Measurements from ENCODE around the gene ATF6.
"Not testable (repeated sequence)": the region's sequence is repeated elsewhere in the genome, so short reads cannot be mapped to it uniquely, and the experiment has no call there.

ATF6 gene

DNA sequence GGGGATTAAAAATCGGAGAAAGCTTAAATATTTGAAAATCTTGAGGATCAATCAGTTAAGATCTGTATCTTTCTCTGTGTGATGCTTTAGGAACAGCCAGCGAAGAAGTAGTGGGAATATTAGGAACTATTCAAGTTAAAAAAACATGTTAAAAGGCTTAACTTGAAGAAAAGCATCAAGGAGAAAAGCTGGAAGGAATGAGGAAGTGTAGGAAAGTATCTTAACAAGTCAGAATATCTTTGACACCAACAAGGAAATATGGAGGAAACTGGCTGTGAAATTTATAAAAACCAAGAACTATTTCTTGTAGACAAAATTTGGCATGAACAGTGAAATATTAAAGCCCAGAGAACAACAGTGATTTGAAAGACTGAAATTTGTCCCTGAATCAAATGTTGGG, 60.4 kb downstream of the ATF6 start:
- DNase-seq (ENCODE audit: extremely low read depth in 1 of 2, low read depth in 1 of 2) = no peak

DNA sequence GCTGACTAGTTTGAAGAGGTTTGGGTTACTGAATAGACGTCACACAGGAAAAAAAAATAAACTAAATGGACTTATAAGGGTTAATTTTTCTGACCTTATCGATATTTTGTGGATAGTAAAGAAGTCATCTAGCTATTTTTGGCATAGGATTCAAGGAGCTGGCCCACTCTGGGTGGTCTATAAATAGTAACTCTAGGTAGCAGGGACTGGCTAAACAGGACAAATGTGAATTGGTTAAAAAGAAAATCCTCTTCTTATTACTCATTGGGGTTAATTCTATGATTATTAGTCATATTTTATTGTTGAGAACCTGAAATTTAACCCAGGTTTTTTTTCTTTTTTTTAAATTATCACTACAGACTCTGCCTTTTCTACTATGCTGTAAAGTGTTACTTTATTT, 61.7 kb downstream of the ATF6 start:
- DNase-seq (ENCODE audit: extremely low read depth in 1 of 2, low read depth in 1 of 2) = no peak

DNA sequence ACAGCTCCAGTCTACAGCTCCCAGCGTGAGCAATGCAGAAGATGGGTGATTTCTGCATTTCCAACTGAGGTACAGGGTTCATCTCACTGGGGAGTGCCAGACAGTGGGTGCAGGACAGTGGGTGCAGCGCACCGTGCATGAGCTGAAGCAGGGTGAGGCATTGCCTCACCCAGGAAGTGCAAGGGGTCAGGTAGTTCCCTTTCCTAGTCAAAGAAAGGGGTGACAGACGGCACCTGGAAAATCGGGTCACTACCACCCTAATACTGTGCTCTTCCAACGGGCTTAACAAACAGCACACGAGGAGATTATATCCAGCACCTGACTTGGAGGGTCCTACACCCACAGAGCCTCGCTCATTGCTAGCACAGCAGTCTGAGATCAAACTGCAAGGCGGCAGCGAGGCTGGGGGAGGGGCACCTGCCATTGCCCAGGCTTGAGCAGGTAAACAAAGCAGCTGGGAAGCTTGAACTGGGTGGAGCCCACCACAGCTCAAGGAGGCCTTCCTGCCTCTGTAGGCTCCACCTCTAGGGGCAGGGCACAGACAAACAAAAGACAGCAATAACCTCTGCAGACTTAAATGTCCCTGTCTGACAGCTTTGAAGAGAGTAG, 66.3 kb downstream of the ATF6 start:
- DNase-seq (ENCODE audit: extremely low read depth in 1 of 2, low read depth in 1 of 2) = not testable (repeated sequence)

DNA sequence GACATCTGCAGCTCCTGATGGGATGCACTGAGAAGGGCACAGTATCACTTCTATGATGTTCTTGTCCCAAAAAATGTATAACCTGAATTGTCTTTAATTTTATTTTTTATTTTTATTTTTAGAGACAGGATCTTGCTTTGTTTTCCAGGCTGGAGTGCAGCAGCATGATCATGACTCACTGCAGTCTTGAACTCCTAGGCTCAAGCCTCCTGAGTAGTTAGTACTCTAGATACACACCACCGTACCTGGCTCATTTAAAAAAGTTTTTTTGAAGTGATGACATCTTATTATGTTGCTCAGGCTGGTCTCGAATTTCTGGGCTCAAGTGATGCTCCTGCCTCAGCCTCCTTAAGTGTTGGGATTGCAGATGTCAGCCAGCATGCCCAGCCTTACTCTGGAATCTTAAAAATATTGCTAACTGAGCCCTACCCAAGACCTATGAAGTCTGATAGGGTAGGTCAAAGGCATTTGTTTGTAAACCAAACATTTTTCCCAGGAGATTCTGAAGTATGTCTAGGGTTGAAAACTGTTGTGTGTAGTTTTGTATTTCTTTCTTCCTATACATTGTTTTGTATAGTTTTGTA, 68.9 kb downstream of the ATF6 start:
- no peak for DNase-seq (ENCODE audit: extremely low read depth in 1 of 2, low read depth in 1 of 2)

GRCh38 chr1:161836018-161836417, 69.9 kb downstream of the ATF6 start:
- DNase-seq (ENCODE audit: extremely low read depth in 1 of 2, low read depth in 1 of 2) = no peak

DNA sequence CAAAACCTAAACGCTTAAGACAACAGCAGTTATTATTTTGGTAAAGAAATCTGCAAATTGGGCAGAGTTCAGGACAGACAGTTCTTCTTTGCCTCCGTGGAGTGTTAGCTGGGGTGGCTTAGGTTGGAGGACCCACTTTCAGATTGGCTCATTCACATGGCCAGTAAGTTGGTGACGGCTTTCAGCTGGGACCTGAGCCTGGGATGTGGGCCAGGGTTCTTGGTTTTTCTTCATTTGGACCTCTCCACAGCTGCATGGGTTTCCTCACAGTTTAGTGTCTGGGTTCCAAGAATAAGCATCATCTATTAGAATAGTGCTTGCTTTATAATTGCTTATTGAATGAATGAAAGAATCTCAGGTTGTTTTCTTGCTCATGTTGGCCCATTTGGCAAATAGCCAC, 72.2 kb downstream of the ATF6 start:
- DNase-seq (ENCODE audit: extremely low read depth in 1 of 2, low read depth in 1 of 2) = no peak

DNA sequence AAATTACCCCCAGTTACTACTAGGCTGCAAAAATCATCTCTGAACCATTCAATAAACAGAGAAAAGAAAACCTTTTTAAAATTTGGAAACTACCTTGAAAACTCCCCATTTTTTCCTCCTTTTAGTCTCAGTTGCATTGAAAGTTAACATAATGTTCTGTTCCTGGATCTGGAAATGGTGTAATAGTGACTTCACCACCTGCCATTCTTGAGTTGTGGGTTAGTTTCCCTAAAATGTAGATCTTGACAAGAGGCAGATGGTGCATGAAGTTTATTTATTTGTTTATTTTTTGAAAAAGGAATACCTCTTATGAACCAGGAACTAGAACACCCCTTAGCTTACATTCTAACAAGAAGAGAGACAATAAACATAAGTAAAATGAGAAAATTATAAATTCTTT, 72.8 kb downstream of the ATF6 start:
- no peak for DNase-seq (ENCODE audit: extremely low read depth in 1 of 2, low read depth in 1 of 2)

DNA sequence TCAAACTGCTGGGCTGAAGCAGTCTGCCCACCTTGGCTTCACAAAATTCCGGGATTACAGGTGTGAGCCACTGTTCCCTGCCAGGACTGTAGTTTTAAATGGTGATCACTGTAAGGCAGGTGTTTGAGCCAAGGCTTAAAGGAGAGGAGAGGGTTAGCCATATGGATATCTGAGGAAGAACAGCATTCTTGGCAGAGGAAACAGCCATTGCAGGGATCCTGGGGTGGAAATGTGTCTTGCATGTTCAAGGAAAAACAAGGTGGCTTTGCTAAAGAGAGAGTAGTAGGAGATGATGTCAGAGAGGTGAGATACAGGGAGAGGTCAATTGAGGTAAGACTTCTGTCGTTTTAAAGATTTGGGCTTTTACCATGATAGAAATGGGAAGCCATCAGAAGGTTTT, 73.5 kb downstream of the ATF6 start:
- DNase-seq (ENCODE audit: extremely low read depth in 1 of 2, low read depth in 1 of 2) = no peak

GRCh38 chr1:161840363-161840762, 74.2 kb downstream of the ATF6 start:
- no peak for DNase-seq (ENCODE audit: extremely low read depth in 1 of 2, low read depth in 1 of 2)

GRCh38 chr1:161843156-161843555, 77.0 kb downstream of the ATF6 start:
- no peak for DNase-seq (ENCODE audit: extremely low read depth in 1 of 2, low read depth in 1 of 2)

DNA sequence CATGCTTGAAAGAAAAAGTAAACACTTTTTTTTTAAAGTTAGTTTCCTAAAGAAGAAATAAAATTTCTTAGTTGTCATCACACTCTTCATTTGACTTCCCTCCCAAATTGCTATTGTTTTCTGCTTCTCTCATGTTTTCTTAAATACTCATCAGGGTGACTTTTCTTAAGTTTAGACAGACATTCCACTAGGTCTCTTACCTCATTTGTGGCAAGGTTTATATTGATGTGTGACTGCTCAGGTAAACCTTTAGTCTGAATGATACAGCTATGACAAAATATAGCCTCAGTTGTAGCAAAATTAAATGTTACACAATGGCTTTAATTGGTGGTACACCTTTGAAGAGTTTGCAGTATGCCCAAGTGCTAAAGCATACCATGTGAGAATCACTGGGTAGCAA, 78.6 kb downstream of the ATF6 start:
- DNase-seq (ENCODE audit: extremely low read depth in 1 of 2, low read depth in 1 of 2) = no peak

- no peak for DNase-seq (ENCODE audit: extremely low read depth in 1 of 2, low read depth in 1 of 2)
These were observed 82.6 kb downstream of the ATF6 start for GRCh38 chr1:161848676-161849075.

DNA sequence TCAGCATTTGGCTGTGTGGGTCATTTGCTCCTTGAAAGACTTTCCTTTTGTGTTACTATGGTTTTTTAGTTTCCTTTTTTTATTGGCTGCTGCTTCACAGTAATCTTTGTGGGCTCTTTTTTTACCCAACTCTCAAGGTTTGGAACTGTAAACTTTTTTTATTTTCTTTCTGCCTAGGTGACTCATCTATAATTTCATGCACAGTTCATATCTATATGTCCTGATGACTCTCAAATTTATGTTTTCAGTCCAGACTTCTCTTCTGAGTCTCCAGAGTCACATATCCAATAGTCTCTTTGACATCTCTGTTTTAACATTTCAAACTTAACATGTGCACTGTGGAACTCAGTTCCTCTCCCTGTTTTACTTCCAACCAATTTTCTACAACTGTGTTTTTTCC, 83.4 kb downstream of the ATF6 start:
- no peak for DNase-seq (ENCODE audit: extremely low read depth in 1 of 2, low read depth in 1 of 2)

GRCh38 chr1:161855260-161855659, 89.1 kb downstream of the ATF6 start:
- DNase-seq (ENCODE audit: extremely low read depth in 1 of 2, low read depth in 1 of 2) = no peak

DNA sequence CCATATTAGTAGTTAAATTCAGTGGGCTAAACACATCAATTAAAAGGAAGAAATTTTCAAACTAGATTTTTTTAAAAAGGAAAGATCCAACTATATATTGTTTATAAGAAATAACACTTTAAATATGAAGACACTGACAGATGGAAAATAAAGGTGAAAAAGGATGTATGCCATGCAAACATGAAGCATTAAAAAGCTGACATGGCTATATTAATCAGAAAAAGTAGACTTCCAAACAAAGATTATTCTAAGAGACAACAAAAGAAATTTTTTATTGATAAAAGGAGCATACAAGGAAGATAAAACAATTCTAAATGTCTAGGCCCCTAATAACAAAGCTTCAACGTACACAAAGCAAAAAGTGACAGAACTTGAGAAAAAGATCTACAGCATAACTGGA, 92.2 kb downstream of the ATF6 start:
- no peak for DNase-seq (ENCODE audit: extremely low read depth in 1 of 2, low read depth in 1 of 2)

DNA sequence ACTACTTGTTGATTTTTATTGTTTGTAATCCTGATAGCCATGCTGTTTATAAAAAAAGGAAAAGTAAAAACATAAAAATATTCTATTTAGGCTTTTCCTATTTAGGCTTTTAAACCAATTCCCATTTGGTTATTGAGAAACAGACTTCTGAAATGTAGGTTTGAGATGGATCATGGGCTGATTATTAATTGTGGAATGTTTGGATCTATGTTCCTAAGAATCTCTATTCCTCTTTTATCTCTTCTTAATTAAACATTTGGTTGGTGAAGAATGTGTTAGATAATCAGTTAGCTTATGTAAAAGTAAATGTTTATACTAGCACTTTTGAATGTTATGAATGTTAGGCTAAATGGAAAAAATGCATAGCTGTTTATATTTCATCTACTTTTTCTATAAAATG, 97.4 kb downstream of the ATF6 start:
- no peak for DNase-seq (ENCODE audit: extremely low read depth in 1 of 2, low read depth in 1 of 2)

GRCh38 chr1:161864577-161864976, 98.5 kb downstream of the ATF6 start:
- DNase-seq (ENCODE audit: extremely low read depth in 1 of 2, low read depth in 1 of 2) = no peak

- no peak for DNase-seq (ENCODE audit: extremely low read depth in 1 of 2, low read depth in 1 of 2)
These were observed 100.1 kb downstream of the ATF6 start for GRCh38 chr1:161866241-161866640.

DNA sequence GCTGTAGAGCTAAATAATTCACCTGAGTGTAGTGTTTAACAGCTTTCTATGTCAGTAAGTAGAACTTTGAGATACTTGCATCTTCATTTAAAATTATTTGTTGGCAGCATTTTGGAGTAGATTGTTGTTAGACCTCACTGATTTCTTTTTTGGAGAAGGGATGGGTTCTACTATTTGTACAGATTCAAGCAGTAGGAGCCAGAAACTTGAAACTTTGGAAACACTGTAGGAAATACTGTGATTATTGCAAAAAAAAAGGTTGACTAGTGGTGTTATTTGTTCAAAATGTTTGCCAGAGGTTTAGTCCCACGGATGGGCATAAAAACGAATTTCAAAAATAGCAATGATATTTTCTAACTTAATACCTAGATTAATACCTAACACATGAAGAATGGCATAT, 102.7 kb downstream of the ATF6 start:
- DNase-seq (ENCODE audit: extremely low read depth in 1 of 2, low read depth in 1 of 2) = no peak

DNA sequence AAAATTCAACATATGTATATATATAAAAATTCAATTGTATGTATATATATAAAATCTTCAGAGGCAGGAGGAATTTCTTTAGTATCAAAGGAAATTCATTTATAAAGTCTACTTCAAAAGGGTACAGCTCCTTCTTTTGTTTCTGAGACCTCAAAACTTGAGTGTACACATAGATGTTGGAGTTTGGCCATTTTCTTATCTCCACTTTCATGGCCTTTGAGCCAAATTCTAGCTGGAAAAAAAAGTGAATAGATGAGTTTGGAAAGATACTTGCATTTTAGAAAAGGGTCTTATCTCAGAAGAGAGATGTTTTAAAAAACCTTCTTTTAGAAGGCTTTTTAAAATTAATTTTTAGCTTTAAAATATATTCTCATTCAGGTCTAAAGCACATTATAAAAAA, 103.2 kb downstream of the ATF6 start:
- DNase-seq (ENCODE audit: extremely low read depth in 1 of 2, low read depth in 1 of 2) = no peak

- no peak for DNase-seq (ENCODE audit: extremely low read depth in 1 of 2, low read depth in 1 of 2)
These were observed 106.4 kb downstream of the ATF6 start for GRCh38 chr1:161872506-161872905.

GRCh38 chr1:161879261-161879660, 113.1 kb downstream of the ATF6 start:
- no peak for DNase-seq (ENCODE audit: extremely low read depth in 1 of 2, low read depth in 1 of 2)

DNA sequence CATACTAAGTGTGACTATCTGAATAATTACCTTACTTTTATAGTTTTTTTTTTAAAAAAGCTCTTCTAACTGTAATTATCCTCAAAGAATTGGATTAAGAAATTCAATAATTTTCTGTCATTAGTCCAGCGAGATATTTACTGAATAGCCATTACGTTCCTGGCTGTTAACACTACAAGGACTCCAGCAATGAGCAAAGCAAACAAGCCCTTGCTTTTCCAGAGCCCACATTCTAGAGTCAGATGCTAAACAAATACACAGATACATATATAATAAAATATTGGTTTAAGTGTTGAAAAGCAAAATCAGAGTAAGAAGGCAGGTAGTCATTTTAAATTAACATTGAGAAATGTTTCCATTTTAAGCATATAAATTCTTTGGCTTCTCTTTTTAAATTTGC, 118.4 kb downstream of the ATF6 start:
- no peak for DNase-seq (ENCODE audit: extremely low read depth in 1 of 2, low read depth in 1 of 2)

Data from stimulated activated CD8-positive, alpha-beta memory T cell treated with anti-CD3 and anti-CD28 coated beads, Interleukin-7, amount 100 ng/mL, for 48 hours (primary cell).